ENCODE measurements around the gene COL15A1.

The COL15A1 gene

DNA sequence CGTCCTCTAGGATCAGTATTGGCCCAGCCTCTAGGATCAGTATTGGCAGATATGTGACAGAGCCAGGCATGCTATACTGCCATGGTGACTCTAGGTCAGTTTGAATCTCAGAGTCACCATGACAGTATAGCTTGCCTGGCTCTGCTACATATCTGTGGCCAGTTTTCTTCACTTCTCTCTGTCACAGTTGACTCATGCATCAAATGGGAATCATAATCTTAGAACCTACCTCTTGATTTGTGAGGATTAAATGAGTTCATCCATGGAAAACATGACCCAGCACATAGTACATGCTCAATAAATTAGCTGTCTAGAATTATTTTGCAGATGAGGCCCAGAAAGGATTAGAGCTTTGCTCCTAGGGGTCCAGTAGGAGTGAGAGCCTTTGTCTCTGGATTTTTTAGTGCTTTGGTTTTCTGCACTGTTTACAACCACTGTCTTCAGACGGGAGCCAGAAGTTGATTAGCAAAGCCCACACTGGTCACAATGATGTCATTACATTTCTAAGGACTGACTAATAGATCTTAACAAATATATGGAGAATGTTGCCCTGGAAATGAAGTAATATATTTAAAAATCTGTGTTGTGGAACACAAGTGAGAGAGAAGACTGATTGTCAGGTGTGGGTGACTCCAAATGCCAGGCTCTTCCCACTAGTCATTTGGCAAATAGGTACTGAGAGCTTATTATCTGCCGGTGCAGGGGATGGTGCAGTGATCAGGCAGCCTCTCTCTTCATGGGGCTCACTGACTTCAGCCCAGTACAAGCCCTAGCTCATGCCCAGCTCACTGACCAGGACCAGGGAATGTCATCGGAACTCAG, 76.0 kb downstream of the COL15A1 start:
- TF ChIP-seq POLR2A (IDR thresholded peaks at IDR 0.05; ENCODE audit: extremely low read depth, insufficient read length) (no peak), MYC (IDR thresholded peaks at IDR 0.05; ENCODE audit: low read depth, low read length) (no peak)
- TF ChIP-seq, protein P1, sequence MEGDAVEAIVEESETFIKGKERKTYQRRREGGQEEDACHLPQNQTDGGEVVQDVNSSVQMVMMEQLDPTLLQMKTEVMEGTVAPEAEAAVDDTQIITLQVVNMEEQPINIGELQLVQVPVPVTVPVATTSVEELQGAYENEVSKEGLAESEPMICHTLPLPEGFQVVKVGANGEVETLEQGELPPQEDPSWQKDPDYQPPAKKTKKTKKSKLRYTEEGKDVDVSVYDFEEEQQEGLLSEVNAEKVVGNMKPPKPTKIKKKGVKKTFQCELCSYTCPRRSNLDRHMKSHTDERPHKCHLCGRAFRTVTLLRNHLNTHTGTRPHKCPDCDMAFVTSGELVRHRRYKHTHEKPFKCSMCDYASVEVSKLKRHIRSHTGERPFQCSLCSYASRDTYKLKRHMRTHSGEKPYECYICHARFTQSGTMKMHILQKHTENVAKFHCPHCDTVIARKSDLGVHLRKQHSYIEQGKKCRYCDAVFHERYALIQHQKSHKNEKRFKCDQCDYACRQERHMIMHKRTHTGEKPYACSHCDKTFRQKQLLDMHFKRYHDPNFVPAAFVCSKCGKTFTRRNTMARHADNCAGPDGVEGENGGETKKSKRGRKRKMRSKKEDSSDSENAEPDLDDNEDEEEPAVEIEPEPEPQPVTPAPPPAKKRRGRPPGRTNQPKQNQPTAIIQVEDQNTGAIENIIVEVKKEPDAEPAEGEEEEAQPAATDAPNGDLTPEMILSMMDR (IDR thresholded peaks at IDR 0.05; ENCODE audit: low read depth, low read length), result no peak
- TF ChIP-seq, protein P2, sequence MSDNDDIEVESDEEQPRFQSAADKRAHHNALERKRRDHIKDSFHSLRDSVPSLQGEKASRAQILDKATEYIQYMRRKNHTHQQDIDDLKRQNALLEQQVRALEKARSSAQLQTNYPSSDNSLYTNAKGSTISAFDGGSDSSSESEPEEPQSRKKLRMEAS (IDR thresholded peaks at IDR 0.05; ENCODE audit: low read depth, low read length), result no peak
- DNase-seq (ENCODE audit: low read depth), result no peak
- H3K4me3 ChIP-seq (ENCODE audit: low read depth, low read length), result no peak overlapping the region

DNA sequence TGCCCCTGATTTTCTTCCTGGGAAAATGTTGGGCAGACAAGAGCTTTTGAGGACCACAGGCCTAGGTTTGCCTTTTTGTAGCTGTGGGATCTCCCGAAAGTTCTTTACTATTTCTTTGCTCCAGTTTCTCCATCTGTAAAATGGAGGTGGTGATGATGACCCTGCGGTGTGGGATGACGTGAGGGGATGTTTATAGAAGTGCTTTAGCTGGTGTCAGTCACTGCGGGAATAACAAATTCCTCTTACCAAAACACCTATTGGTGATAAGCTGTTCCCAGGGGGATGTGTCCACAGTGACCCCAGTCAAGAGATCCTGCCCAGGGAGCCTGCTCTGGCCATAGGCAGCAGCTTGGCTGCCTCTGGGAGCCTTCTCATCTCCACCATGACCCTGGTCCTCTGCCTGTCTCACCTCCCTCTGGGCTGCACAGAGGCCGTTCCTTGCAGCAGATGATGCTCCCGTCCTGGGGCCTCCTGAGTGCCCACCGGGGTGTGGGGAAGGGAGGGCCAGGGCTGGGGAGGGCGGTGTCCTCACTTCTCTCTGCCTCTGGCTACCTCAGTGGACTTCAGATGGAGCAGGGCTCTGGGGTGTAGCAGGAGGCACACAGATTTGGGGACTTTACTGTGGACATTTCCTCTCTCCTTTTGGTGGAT, 77.2 kb downstream of the COL15A1 start:
- TF ChIP-seq, protein P1 (IDR thresholded peaks at IDR 0.05; ENCODE audit: low read depth, low read length), result no peak
- TF ChIP-seq POLR2A (IDR thresholded peaks at IDR 0.05; ENCODE audit: extremely low read depth, insufficient read length), result no peak
- no peak for TF ChIP-seq MYC (IDR thresholded peaks at IDR 0.05; ENCODE audit: low read depth, low read length)
- TF ChIP-seq, protein P2 (IDR thresholded peaks at IDR 0.05; ENCODE audit: low read depth, low read length), result no peak
- no peak overlapping the region for H3K4me3 ChIP-seq (ENCODE audit: low read depth, low read length)

DNA sequence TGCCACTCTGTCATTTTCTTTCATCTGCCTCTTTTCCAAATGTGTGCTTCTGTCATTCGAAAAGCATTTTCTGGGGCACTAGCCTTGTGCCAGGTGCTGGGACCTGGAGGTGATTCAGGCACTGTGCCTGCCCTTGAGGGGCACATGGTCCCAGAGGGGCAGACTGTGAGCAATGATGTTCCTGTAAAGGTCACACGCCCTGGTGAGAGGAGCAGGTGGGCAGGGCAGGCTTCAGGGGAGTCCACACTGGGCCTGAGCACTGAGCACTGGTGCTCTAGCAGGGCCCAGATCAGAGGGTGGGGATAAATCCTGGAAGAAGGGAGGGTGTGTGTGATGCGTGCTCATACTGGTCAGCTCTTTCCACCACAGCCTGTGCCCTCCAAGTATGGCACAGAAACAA, 77.8 kb downstream of the COL15A1 start:
- no peak overlapping the region for H3K4me3 ChIP-seq (ENCODE audit: low read depth, low read length)
- DNase-seq (ENCODE audit: low read depth), result no peak
- TF ChIP-seq POLR2A (IDR thresholded peaks at IDR 0.05; ENCODE audit: extremely low read depth, insufficient read length) (no peak), MYC (IDR thresholded peaks at IDR 0.05; ENCODE audit: low read depth, low read length) (no peak)
- TF ChIP-seq, protein P1 (IDR thresholded peaks at IDR 0.05; ENCODE audit: low read depth, low read length), result no peak
- TF ChIP-seq, protein P2 (IDR thresholded peaks at IDR 0.05; ENCODE audit: low read depth, low read length), result no peak

More for the DNA sequence above, 77.2 kb downstream of the COL15A1 start:
- DNase-seq (ENCODE audit: low read depth), result no peak

DNA sequence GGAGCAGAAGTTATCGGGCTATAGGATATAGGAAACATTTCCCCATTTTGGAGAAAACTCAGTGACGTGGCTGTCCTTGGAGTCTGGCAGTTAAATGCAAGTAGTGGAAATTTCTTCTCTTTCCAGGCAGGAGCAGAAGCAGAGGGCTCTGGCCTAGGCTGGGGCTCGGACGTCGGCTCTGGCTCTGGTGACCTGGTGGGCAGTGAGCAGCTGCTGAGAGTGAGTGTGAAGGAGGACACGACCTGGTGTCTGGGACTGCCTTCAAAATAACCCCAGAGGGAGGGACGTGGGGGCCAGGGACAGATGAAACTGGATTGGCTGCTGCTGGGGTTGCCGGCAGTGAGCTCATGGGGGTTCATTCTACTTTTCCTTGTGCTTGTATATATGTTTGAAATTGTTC, 79.5 kb downstream of the COL15A1 start:
- no peak overlapping the region for H3K4me3 ChIP-seq (ENCODE audit: low read depth, low read length)
- DNase-seq (ENCODE audit: low read depth), result no peak
- TF ChIP-seq, protein P2 (IDR thresholded peaks at IDR 0.05; ENCODE audit: low read depth, low read length), result no peak

DNA sequence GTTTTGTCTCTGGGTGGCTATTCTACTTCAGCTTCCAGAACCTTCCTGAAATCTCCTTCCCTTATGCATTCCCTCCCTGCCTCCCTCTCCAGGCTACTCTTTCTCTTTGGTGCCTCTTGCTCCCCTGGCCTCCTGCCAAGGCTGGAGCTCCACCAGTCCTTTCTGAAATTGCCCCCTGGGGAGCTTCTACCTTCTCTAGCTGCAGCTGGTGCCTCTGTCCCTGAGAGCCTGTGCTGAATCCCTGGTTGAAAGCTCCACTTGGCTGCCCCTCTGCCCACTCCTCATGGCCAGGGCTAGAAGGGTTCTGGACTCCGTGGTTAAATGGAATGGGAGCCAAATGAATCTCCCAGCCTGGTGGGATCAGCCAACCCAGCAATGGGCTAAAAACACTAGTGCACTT, 80.1 kb downstream of the COL15A1 start:
- DNase-seq (ENCODE audit: low read depth), result peak; percentile 72

More for the DNA sequence above, 80.1 kb downstream of the COL15A1 start:
- no peak overlapping the region for H3K4me3 ChIP-seq (ENCODE audit: low read depth, low read length)
- TF ChIP-seq, protein P1 (IDR thresholded peaks at IDR 0.05; ENCODE audit: low read depth, low read length), result no peak
- TF ChIP-seq, protein P2 (IDR thresholded peaks at IDR 0.05; ENCODE audit: low read depth, low read length), result no peak
- TF ChIP-seq POLR2A (IDR thresholded peaks at IDR 0.05; ENCODE audit: extremely low read depth, insufficient read length), result no peak
- TF ChIP-seq MYC (IDR thresholded peaks at IDR 0.05; ENCODE audit: low read depth, low read length), result no peak
